HepG2 (cell line): ENCODE measurements around the gene SNX18. TPM values are rescaled to one million over a fixed set of nuclear protein-coding genes. Genes with fewer than 3 reads are reported as not detected.

Source experiments
- ATAC-seq: fragments of 200-7000 bp; cut with Tn5 transposase; 3 replicates; pipeline ENCODE4 v1.9.1; 2020; ENCODE audit warnings: mild to moderate bottlenecking, moderate library complexity
- BruUV-seq: library from RNA; stranded (reverse); fragments of 400-500 nt; replicated peaks from 2 replicates; lab custom pipeline; 2021; lab: Mats Ljungman, UMichigan
- CTCF ChIA-PET: fragments of 300-600 bp; formaldehyde crosslinking; extraction: SDS; loops from one replicate; lab custom pipeline; 2021; ENCODE audit warnings: low total read pairs, inconsistent platforms, low intra/inter-chr PET ratio; lab: Yijun Ruan, JAX
- POLR2A ChIA-PET: fragments of 350-600 bp; sonication (Branson Sonifier 250); formaldehyde crosslinking; loops from one replicate; lab custom pipeline; 2020; ENCODE audit warnings: antibody characterized with exemption, inconsistent platforms; lab: Yijun Ruan, JAX
- DNase-seq: peaks from one replicate; pipeline ENCODE4 v3.0.0-alpha.2; 2015; ENCODE audit warnings: low spot score
- FAIRE-seq: peaks from 3 replicates; lab custom pipeline; 2011; peaks lifted over from hg19 to GRCh38; lab: Jason Lieb, UNC
- H2AFZ ChIP-seq: one replicate; pipeline ENCODE4 v1.6.1; 2011; ENCODE audit warnings: low read length, inconsistent platforms
- H3K27ac ChIP-seq: fragments of 300-600 bp; 3 replicates; pipeline ENCODE4 v1.8.0; 2011; ENCODE audit warnings: mixed run types, mild to moderate bottlenecking, mixed read lengths, low read length, inconsistent platforms; ENCODE audit not compliant: insufficient read depth; ENCODE audit errors: extremely low read length
- H3K27me3 ChIP-seq, 2 experiments: fragments of 200-600 bp in 1 of 2; 2 replicates in 1 of 2; 3 replicates in 1 of 2; pipeline versions ENCODE4 v1.6.0 to v1.8.0; 2011; ENCODE audit warnings: low read length in 2 of 2, mild to moderate bottlenecking in 2 of 2, moderate library complexity in 2 of 2, inconsistent platforms in 1 of 2; ENCODE audit not compliant: insufficient read depth in 2 of 2, control insufficient read depth in 1 of 2
- H3K36me3 ChIP-seq, 2 experiments: fragments of 200-600 bp in 1 of 2; replicated peaks in 1 of 2; 2 replicates in 1 of 2; 3 replicates in 1 of 2; pipeline versions ENCODE4 v1.5.1 to v1.8.0; 2011; ENCODE audit warnings: low read length in 2 of 2, inconsistent platforms in 1 of 2; ENCODE audit not compliant: insufficient read depth in 2 of 2, control insufficient read depth in 1 of 2
- H3K4me1 ChIP-seq: 2 replicates; pipeline ENCODE4 v1.5.1; 2012; ENCODE audit warnings: low read length, inconsistent platforms; ENCODE audit not compliant: insufficient read depth
- H3K4me2 ChIP-seq: 2 replicates; pipeline ENCODE4 v1.6.0; 2011; ENCODE audit warnings: low read depth, low read length, inconsistent platforms
- H3K4me3 ChIP-seq, 3 experiments: fragments of 200-600 bp in 1 of 3; sonication (generic), shearing (Covaris generic) in 1 of 3; replicated peaks in 1 of 3; 2 replicates each; pipeline ENCODE4 v1.5.1; 2011 to 2016; ENCODE audit warnings: low read length in 3 of 3, inconsistent platforms in 2 of 3, low read depth in 2 of 3, mild to moderate bottlenecking in 2 of 3, control low read depth in 1 of 3, mixed read lengths in 1 of 3; ENCODE audit not compliant: insufficient read depth in 1 of 3
- H3K79me2 ChIP-seq: one replicate; pipeline ENCODE4 v1.6.1; 2011; ENCODE audit warnings: low read length, inconsistent platforms; ENCODE audit not compliant: insufficient read depth
- H3K9ac ChIP-seq: 2 replicates; pipeline ENCODE4 v1.6.0; 2011; ENCODE audit warnings: mild to moderate bottlenecking, low read depth, low read length, inconsistent platforms; ENCODE audit not compliant: insufficient read depth
- H3K9me3 ChIP-seq: 2 replicates; pipeline ENCODE4 v1.5.1; 2012; ENCODE audit warnings: mild to moderate bottlenecking, low read length
- H4K20me1 ChIP-seq: 2 replicates; pipeline ENCODE4 v1.6.0; 2011; ENCODE audit warnings: inconsistent platforms, mild to moderate bottlenecking, low read length, moderate library complexity; ENCODE audit not compliant: insufficient read depth
- ATM ChIP-seq: fragments of 450-650 bp; IDR thresholded peaks from 2 replicates; pipeline ENCODE4 v1.7.1; 2017; ENCODE audit warnings: mild to moderate bottlenecking, borderline replicate concordance
- NFRKB ChIP-seq: fragments of 450-650 bp; IDR thresholded peaks from 2 replicates; pipeline ENCODE4 v1.6.1; 2017
- NFYC ChIP-seq: IDR thresholded peaks from 2 replicates; pipeline ENCODE4 v1.6.1; 2016; ENCODE audit warnings: missing genetic modification reagents, missing compliant biosample characterization
- NRL ChIP-seq: sonication (generic); formaldehyde crosslinking; IDR thresholded peaks from 2 replicates; pipeline ENCODE4 v1.5.0; 2020; ENCODE audit warnings: missing genetic modification reagents, mild to moderate bottlenecking, moderate library complexity, borderline replicate concordance
- PHF5A ChIP-seq: IDR thresholded peaks from one replicate; pipeline ENCODE4 v1.6.1; 2018; ENCODE audit warnings: low read depth, missing genetic modification reagents; ENCODE audit not compliant: unreplicated experiment
- SALL1 ChIP-seq: sonication (generic); formaldehyde crosslinking; IDR thresholded peaks from 2 replicates; pipeline ENCODE4 v1.8.0; 2022; ENCODE audit warnings: mild to moderate bottlenecking, missing genetic modification reagents
- SRSF9 ChIP-seq: fragments of 200-400 bp; formaldehyde crosslinking; IDR thresholded peaks from 2 replicates; pipeline ENCODE4 v1.6.1; 2018; ENCODE audit warnings: borderline replicate concordance, mild to moderate bottlenecking, low read depth, low read length; ENCODE audit not compliant: insufficient read depth, poor library complexity, severe bottlenecking
- ZFP36L2 ChIP-seq: sonication (generic); formaldehyde crosslinking; IDR thresholded peaks from 2 replicates; pipeline ENCODE4 v1.4.0; 2020; ENCODE audit warnings: missing genetic modification reagents
- ZMYM3 ChIP-seq: sonication (generic); formaldehyde crosslinking; IDR thresholded peaks from 2 replicates; pipeline ENCODE4 v1.5.1; 2020; ENCODE audit warnings: mild to moderate bottlenecking, missing genetic modification reagents
- ZNF670 ChIP-seq: sonication (generic); formaldehyde crosslinking; IDR thresholded peaks from 2 replicates; pipeline ENCODE4 v1.8.0; 2022; ENCODE audit warnings: mild to moderate bottlenecking, missing genetic modification reagents, borderline replicate concordance
- WGBS: methylation state at CpG from one replicate; pipeline ENCODE4 v1.1.6; 2017; ENCODE audit warnings: low lambda C conversion rate; 5-methylcytosine and 5-hydroxymethylcytosine counted together
- in situ Hi-C: cut with HindIII; loops from 2 replicates; pipeline ENCODE4 v1.10.0; 2017; ENCODE audit warnings: low pct_unique_long_range_greater_than_20kb; ENCODE audit not compliant: extremely low pct_ligation_motif_present
- intact Hi-C: fragments of 100-400 bp; cut with micrococcal nuclease; formaldehyde crosslinking; loops from one replicate; pipeline ENCODE4 v1.10.0; 2022; ENCODE audit not compliant: unreplicated experiment
- polyA plus RNA-seq, 8 experiments: library from polyadenylated mRNA; depleted of rRNA in 3 of 8; stranded (reverse) in 7 of 8; unstranded in 1 of 8; fragments of >200 nt; fragmentation: Illumina TruSeq in 4 of 8; extraction: Trizol in 4 of 8; gene quantifications; 2 replicates each; pipeline versions ENCODE4 v1.2.1 to v1.2.3, GENCODE V29; 2011 to 2016; ENCODE audit warnings: low read depth in 4 of 8, missing spikeins in 1 of 8, mixed read lengths in 1 of 8; ENCODE audit not compliant: insufficient read depth in 1 of 8
- total RNA-seq, 5 experiments: library from RNA; depleted of rRNA; stranded (reverse); fragments of >200 nt; fragmentation: Illumina TruSeq; extraction: Trizol; gene quantifications; 2 replicates each; pipeline ENCODE4 v1.2.3, GENCODE V29; 2016; ENCODE audit warnings: low read depth in 1 of 5
- TF ChIP-seq, protein P1 (sequence below): sonication (generic); formaldehyde crosslinking; IDR thresholded peaks from 2 replicates; pipeline ENCODE4 v1.5.0; 2020; ENCODE audit warnings: missing genetic modification reagents
- TF ChIP-seq, protein P2 (sequence below): sonication (generic); formaldehyde crosslinking; IDR thresholded peaks from 2 replicates; pipeline ENCODE4 v1.5.1; 2020; ENCODE audit warnings: missing genetic modification reagents, mild to moderate bottlenecking, borderline replicate concordance
- TF ChIP-seq, protein P3 (sequence below): sonication (generic); formaldehyde crosslinking; IDR thresholded peaks from 2 replicates; pipeline ENCODE4 v1.9.0; 2021; ENCODE audit warnings: mild to moderate bottlenecking, missing genetic modification reagents

The SNX18 gene
- total and polyA plus RNA-seq, 2 of the 13 experiments (the other 11 are each of a cell fraction or from before 2014, with no cell fraction given), result 2.3 to 6.2 TPM

DNA sequence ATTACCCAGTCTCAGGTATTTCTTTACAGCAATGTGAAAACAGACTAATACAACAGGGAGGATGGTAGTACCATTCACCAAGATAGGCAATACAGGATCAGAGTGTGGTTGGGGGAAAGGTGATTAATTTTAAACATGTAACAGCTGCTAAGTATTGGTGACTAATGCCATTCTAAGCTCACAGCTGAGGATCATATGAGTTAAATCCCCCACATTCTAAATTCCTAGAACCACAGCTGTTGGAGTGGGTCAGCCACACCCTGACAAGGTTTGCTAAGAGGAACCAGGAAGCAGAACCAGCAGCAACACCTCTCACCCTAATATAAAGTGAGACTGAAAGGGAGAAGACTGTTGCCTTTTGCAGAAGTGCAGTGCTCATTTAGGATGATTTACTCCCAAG is 37.3 kb upstream of the SNX18 start (continued):
- TF ChIP-seq, protein P1, sequence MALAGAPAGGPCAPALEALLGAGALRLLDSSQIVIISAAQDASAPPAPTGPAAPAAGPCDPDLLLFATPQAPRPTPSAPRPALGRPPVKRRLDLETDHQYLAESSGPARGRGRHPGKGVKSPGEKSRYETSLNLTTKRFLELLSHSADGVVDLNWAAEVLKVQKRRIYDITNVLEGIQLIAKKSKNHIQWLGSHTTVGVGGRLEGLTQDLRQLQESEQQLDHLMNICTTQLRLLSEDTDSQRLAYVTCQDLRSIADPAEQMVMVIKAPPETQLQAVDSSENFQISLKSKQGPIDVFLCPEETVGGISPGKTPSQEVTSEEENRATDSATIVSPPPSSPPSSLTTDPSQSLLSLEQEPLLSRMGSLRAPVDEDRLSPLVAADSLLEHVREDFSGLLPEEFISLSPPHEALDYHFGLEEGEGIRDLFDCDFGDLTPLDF (CRISPR knock-in tag), result no peak
- TF ChIP-seq NRL (no peak), ZMYM3 (no peak), PHF5A (CRISPR knock-in tag) (no peak), ATM (no peak)

DNA sequence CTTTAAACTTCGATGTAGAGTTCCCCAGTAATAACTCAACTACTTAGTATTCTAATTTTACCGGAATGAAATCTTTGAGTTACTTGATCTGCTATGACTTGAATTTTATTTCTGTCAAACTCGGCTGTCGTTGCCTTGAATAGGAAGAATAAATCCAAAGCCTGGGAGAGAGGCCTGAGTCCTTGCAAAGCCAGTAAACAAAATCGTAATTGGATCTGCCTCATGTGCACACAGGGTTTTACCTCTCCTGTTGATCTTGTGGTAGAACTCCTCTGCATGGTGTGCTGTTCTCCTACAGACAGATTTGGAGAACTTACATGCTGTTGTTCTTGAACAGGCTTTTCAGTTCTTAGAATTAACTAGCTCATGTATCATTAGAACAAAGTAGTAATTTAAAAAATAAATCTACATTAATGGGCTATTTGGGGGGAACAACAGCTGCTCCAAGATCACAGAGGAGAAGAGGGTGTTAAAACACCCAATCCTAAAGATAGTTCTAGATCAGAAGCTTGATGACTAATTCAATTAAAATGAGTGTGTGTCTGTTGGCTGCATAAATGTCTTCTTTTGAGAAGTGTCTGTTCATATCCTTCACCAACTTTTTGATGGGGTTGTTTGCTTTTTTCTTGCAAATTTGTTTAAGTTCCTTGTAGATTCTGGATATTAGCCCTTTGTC is 33.2 kb upstream of the SNX18 start:
- in situ Hi-C loops, result no loop called here
- no peak overlapping the region for H2AFZ ChIP-seq
- CTCF ChIA-PET, result no interaction called here
- TF ChIP-seq SALL1 (CRISPR knock-in tag), result no peak
- TF ChIP-seq, protein P2, sequence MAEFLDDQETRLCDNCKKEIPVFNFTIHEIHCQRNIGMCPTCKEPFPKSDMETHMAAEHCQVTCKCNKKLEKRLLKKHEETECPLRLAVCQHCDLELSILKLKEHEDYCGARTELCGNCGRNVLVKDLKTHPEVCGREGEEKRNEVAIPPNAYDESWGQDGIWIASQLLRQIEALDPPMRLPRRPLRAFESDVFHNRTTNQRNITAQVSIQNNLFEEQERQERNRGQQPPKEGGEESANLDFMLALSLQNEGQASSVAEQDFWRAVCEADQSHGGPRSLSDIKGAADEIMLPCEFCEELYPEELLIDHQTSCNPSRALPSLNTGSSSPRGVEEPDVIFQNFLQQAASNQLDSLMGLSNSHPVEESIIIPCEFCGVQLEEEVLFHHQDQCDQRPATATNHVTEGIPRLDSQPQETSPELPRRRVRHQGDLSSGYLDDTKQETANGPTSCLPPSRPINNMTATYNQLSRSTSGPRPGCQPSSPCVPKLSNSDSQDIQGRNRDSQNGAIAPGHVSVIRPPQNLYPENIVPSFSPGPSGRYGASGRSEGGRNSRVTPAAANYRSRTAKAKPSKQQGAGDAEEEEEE (CRISPR knock-in tag), result no peak
- TF ChIP-seq SRSF9, result no peak
- TF ChIP-seq, protein P3, sequence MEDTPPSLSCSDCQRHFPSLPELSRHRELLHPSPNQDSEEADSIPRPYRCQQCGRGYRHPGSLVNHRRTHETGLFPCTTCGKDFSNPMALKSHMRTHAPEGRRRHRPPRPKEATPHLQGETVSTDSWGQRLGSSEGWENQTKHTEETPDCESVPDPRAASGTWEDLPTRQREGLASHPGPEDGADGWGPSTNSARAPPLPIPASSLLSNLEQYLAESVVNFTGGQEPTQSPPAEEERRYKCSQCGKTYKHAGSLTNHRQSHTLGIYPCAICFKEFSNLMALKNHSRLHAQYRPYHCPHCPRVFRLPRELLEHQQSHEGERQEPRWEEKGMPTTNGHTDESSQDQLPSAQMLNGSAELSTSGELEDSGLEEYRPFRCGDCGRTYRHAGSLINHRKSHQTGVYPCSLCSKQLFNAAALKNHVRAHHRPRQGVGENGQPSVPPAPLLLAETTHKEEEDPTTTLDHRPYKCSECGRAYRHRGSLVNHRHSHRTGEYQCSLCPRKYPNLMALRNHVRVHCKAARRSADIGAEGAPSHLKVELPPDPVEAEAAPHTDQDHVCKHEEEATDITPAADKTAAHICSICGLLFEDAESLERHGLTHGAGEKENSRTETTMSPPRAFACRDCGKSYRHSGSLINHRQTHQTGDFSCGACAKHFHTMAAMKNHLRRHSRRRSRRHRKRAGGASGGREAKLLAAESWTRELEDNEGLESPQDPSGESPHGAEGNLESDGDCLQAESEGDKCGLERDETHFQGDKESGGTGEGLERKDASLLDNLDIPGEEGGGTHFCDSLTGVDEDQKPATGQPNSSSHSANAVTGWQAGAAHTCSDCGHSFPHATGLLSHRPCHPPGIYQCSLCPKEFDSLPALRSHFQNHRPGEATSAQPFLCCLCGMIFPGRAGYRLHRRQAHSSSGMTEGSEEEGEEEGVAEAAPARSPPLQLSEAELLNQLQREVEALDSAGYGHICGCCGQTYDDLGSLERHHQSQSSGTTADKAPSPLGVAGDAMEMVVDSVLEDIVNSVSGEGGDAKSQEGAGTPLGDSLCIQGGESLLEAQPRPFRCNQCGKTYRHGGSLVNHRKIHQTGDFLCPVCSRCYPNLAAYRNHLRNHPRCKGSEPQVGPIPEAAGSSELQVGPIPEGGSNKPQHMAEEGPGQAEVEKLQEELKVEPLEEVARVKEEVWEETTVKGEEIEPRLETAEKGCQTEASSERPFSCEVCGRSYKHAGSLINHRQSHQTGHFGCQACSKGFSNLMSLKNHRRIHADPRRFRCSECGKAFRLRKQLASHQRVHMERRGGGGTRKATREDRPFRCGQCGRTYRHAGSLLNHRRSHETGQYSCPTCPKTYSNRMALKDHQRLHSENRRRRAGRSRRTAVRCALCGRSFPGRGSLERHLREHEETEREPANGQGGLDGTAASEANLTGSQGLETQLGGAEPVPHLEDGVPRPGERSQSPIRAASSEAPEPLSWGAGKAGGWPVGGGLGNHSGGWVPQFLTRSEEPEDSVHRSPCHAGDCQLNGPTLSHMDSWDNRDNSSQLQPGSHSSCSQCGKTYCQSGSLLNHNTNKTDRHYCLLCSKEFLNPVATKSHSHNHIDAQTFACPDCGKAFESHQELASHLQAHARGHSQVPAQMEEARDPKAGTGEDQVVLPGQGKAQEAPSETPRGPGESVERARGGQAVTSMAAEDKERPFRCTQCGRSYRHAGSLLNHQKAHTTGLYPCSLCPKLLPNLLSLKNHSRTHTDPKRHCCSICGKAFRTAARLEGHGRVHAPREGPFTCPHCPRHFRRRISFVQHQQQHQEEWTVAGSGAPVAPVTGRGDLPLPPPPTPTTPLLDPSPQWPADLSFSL (CRISPR knock-in tag), result no peak
- no peak for TF ChIP-seq NFYC (CRISPR knock-in tag)
- TF ChIP-seq NFRKB, result no peak
- no peak for TF ChIP-seq ZNF670
- TF ChIP-seq ZFP36L2 (CRISPR knock-in tag), result no peak

More for the DNA sequence above, 33.2 kb upstream of the SNX18 start:
- H3K27ac ChIP-seq, result no peak overlapping the region
- H3K4me1 ChIP-seq, result no peaks in the 10 kb centered on the region
- ATAC-seq (no peak), FAIRE-seq (no peak), DNase-seq (no peak)
- POLR2A ChIA-PET, result no interaction called here
- BruUV-seq, result no TSS peak
- intact Hi-C loops, result no loop called here
- no peak overlapping the region for H3K4me3 ChIP-seq
- WGBS, result 6% methylated on average over 5 of the region's 5 CpGs
- no peaks in the 10 kb centered on the region for H3K27me3 ChIP-seq
- no peak overlapping the region for H3K4me2 ChIP-seq
- no peak overlapping the region for H3K9ac ChIP-seq
- no peaks in the 10 kb centered on the region for H4K20me1 ChIP-seq
- no peaks in the 10 kb centered on the region for H3K9me3 ChIP-seq
- H3K79me2 ChIP-seq, result no peaks in the 10 kb centered on the region
- H3K36me3 ChIP-seq, result no peaks in the 10 kb centered on the region
